Suprapubic skin (tissue), 4 donors: ENCODE results near the gene TMEM271.

Experiments used
- CTCF ChIP-seq, 2 donors: fragments of 200-600 bp in 1 of 2; fragments of 450-650 bp in 1 of 2; sonication (generic) in 1 of 2; IDR thresholded peaks; one replicate each; pipeline ENCODE4 v1.5.1; 2016 to 2019; ENCODE audit warnings: antibody characterized with exemption in 2 of 2, mild to moderate bottlenecking in 1 of 2, moderate library complexity in 1 of 2
- EP300 ChIP-seq: sonication (generic); formaldehyde crosslinking; IDR thresholded peaks from one replicate; pipeline ENCODE4 v1.6.1; 2017; ENCODE audit warnings: antibody characterized with exemption
- POLR2A ChIP-seq, 2 donors: fragments of 450-650 bp; IDR thresholded peaks; one replicate each; pipeline ENCODE4 v1.6.1; 2017; ENCODE audit warnings: antibody characterized with exemption in 2 of 2, mild to moderate bottlenecking in 2 of 2, moderate library complexity in 2 of 2
- POLR2AphosphoS5 ChIP-seq, 3 donors: sonication (generic); formaldehyde crosslinking; IDR thresholded peaks; one replicate each; pipeline ENCODE4 v1.6.1; 2017; ENCODE audit warnings: antibody characterized with exemption in 3 of 3

GRCh38 chr4:568962-569361 is 7.1 kb downstream of the TMEM271 start:
- TF ChIP-seq POLR2A (IDR thresholded peaks at IDR 0.05) (no peak), CTCF (IDR thresholded peaks at IDR 0.05) (no peak), EP300 (no peak), POLR2AphosphoS5 (IDR thresholded peaks at IDR 0.05) (no peak)
